HepG2 (cell line): Measurements from ENCODE around the gene TM4SF1. TPM values are rescaled to one million over a fixed set of nuclear protein-coding genes. Genes with fewer than 3 reads are reported as not detected.

ENCODE experiments used
- CBFB ChIP-seq: sonication (generic); formaldehyde crosslinking; IDR thresholded peaks from 2 replicates; pipeline ENCODE4 v1.4.0; 2020; ENCODE audit warnings: missing genetic modification reagents
- EP300 ChIP-seq, 3 experiments: sonication (generic) in 1 of 3; formaldehyde crosslinking in 1 of 3; IDR thresholded peaks; 2 replicates each; pipeline versions ENCODE4 v1.5.1 to v1.6.1; 2011 to 2020; ENCODE audit warnings: low read depth in 2 of 3, low read length in 2 of 3, borderline replicate concordance in 1 of 3, improper control_type of control experiment in 1 of 3, mild to moderate bottlenecking in 1 of 3, missing genetic modification reagents in 1 of 3, moderate library complexity in 1 of 3
- FOSL1 ChIP-seq: sonication (generic); formaldehyde crosslinking; IDR thresholded peaks from 2 replicates; pipeline ENCODE4 v1.9.0; 2021; ENCODE audit warnings: missing genetic modification reagents, borderline replicate concordance
- FOSL2 ChIP-seq: sonication (generic); formaldehyde crosslinking; IDR thresholded peaks from 2 replicates; pipeline ENCODE4 v1.4.0; 2020; ENCODE audit warnings: missing genetic modification reagents
- FOXA3 ChIP-seq: IDR thresholded peaks from 2 replicates; pipeline ENCODE4 v1.6.1; 2016; ENCODE audit warnings: missing genetic modification reagents, missing compliant biosample characterization
- IRF2 ChIP-seq: IDR thresholded peaks from 2 replicates; pipeline ENCODE4 v1.6.1; 2018; ENCODE audit warnings: missing genetic modification reagents, missing compliant biosample characterization
- JUND ChIP-seq: sonication (generic); formaldehyde crosslinking; IDR thresholded peaks from 2 replicates; pipeline ENCODE4 v1.8.0; 2022; ENCODE audit warnings: mild to moderate bottlenecking, missing genetic modification reagents
- PRPF4 ChIP-seq: fragments of 200-400 bp; formaldehyde crosslinking; IDR thresholded peaks from 2 replicates; pipeline ENCODE4 v1.6.1; 2016; ENCODE audit warnings: low read length, low read depth; ENCODE audit not compliant: poor library complexity, severe bottlenecking
- RFX1 ChIP-seq: fragments of 450-650 bp; IDR thresholded peaks from 2 replicates; pipeline ENCODE4 v1.6.1; 2017
- SRSF4 ChIP-seq: fragments of 200-400 bp; formaldehyde crosslinking; IDR thresholded peaks from one replicate; pipeline ENCODE4 v1.6.1; 2018; ENCODE audit warnings: mild to moderate bottlenecking, low read depth, low read length, moderate library complexity; ENCODE audit not compliant: poor library complexity, severe bottlenecking
- ZNF124 ChIP-seq: sonication (generic); formaldehyde crosslinking; IDR thresholded peaks from 2 replicates; pipeline ENCODE4 v1.4.0; 2020; ENCODE audit warnings: missing genetic modification reagents
- ZNF850 ChIP-seq: sonication (generic); formaldehyde crosslinking; conservative IDR thresholded peaks from 2 replicates; pipeline ENCODE4 v1.9.0; 2021; ENCODE audit warnings: mild to moderate bottlenecking, missing genetic modification reagents
- ZSCAN29 ChIP-seq: sonication (generic); formaldehyde crosslinking; conservative IDR thresholded peaks from 2 replicates; pipeline ENCODE4 v1.4.0; 2020; ENCODE audit warnings: mild to moderate bottlenecking, missing genetic modification reagents
- polyA plus RNA-seq, 8 experiments: library from polyadenylated mRNA; depleted of rRNA in 3 of 8; stranded (reverse) in 7 of 8; unstranded in 1 of 8; fragments of >200 nt; fragmentation: Illumina TruSeq in 4 of 8; extraction: Trizol in 4 of 8; gene quantifications; 2 replicates each; pipeline versions ENCODE4 v1.2.1 to v1.2.3, GENCODE V29; 2011 to 2016; ENCODE audit warnings: low read depth in 4 of 8, missing spikeins in 1 of 8, mixed read lengths in 1 of 8; ENCODE audit not compliant: insufficient read depth in 1 of 8
- total RNA-seq, 5 experiments: library from RNA; depleted of rRNA; stranded (reverse); fragments of >200 nt; fragmentation: Illumina TruSeq; extraction: Trizol; gene quantifications; 2 replicates each; pipeline ENCODE4 v1.2.3, GENCODE V29; 2016; ENCODE audit warnings: low read depth in 1 of 5
- TF ChIP-seq, protein P1 (sequence below): sonication (generic); formaldehyde crosslinking; IDR thresholded peaks from 2 replicates; pipeline ENCODE4 v1.9.0; 2022; ENCODE audit warnings: missing genetic modification reagents, mild to moderate bottlenecking, borderline replicate concordance
- TF ChIP-seq, protein P2 (sequence below): sonication (generic); IDR thresholded peaks from 2 replicates; pipeline ENCODE4 v1.6.1; 2016; ENCODE audit warnings: low read depth, borderline replicate concordance
- TF ChIP-seq, protein P3 (sequence below): sonication (generic); formaldehyde crosslinking; conservative IDR thresholded peaks from 2 replicates; pipeline ENCODE4 v1.4.0; 2020; ENCODE audit warnings: mild to moderate bottlenecking, missing genetic modification reagents, moderate library complexity
- TF ChIP-seq, protein P4 (sequence below): sonication (generic); formaldehyde crosslinking; IDR thresholded peaks from 2 replicates; pipeline ENCODE4 v1.5.1; 2020; ENCODE audit warnings: missing genetic modification reagents, mild to moderate bottlenecking, borderline replicate concordance
- TF ChIP-seq, protein P5 (sequence below): IDR thresholded peaks from 2 replicates; pipeline ENCODE4 v1.6.1; 2012; ENCODE audit warnings: low read depth, low read length, improper control_type of control experiment

The TM4SF1 gene
- total and polyA plus RNA-seq, 2 of the 13 experiments (the other 11 are each of a cell fraction or from before 2014, with no cell fraction given) = 431 to 1,359 TPM

DNA sequence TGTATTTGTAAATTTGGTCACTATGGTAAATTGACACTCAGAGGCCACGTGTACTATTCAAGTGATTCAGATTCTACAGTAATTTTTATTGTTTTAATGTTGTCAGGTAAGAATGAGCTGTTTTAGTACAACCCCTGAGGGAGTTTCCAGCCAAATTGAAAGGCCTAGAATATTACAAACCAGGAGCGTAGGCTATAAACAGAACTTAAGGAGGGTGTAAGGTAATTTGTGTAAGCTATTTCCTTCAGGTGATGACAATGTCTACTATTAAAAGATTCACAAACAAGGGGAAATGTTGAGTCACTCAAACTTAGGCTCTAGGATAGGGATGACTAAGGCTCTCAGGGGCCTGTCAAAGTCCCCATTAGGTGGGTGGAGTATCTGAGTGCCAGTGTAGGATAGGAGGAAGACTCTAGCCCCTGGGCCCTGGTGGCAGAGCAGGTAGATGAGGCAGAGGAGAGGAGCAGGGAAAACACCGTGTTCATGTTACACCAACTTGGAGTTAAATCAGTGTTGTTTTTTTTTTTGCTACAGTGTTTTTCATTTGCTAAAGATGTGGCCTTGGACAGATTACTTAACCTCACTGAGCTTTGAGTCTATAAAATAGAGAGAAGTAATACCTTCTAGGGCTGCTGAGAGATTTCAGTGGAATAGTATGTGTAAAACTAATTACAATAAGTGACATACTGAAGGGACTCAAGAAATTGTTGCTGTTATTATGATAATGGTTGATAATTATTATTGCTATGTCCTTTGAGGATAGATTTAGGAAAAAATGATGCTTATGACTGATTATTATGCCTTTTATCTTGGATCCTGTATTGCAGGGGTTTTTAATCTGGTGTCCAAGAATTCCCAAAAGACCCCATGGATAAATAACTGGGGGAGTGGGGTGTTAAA is 10.3 kb downstream of the TM4SF1 start (continued):
- TF ChIP-seq EP300 (IDR thresholded peaks at IDR 0.05; ENCODE audit: low read depth in 2 of 2, low read length in 2 of 2) (0 out of 4 replicates have a peak, but pooled peaks of 1 of the 2 experiments have one; percentile 10), EP300 (CRISPR knock-in tag; IDR thresholded peaks at IDR 0.05; ENCODE audit: borderline replicate concordance) (no peak), ZNF850 (no peak), CBFB (no peak), FOXA3 (CRISPR knock-in tag) (peak; percentile 52; the same call in 1 of the 2 replicates), IRF2 (CRISPR knock-in tag) (no peak), RFX1 (no peak), ZSCAN29 (CRISPR knock-in tag) (0 out of 2 replicates have a peak, but pooled peaks have one; percentile 59), FOSL1 (CRISPR knock-in tag) (peak; percentile 35; the same call in 1 of the 2 replicates), JUND (no peak), PRPF4 (no peak), SRSF4 (no peak), ZNF124 (CRISPR knock-in tag) (no peak), FOSL2 (CRISPR knock-in tag) (peak; percentile 83)
- TF ChIP-seq, protein P1, sequence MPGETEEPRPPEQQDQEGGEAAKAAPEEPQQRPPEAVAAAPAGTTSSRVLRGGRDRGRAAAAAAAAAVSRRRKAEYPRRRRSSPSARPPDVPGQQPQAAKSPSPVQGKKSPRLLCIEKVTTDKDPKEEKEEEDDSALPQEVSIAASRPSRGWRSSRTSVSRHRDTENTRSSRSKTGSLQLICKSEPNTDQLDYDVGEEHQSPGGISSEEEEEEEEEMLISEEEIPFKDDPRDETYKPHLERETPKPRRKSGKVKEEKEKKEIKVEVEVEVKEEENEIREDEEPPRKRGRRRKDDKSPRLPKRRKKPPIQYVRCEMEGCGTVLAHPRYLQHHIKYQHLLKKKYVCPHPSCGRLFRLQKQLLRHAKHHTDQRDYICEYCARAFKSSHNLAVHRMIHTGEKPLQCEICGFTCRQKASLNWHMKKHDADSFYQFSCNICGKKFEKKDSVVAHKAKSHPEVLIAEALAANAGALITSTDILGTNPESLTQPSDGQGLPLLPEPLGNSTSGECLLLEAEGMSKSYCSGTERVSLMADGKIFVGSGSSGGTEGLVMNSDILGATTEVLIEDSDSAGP (CRISPR knock-in tag) = no peak
- TF ChIP-seq, protein P2, sequence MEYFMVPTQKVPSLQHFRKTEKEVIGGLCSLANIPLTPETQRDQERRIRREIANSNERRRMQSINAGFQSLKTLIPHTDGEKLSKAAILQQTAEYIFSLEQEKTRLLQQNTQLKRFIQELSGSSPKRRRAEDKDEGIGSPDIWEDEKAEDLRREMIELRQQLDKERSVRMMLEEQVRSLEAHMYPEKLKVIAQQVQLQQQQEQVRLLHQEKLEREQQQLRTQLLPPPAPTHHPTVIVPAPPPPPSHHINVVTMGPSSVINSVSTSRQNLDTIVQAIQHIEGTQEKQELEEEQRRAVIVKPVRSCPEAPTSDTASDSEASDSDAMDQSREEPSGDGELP = no peak
- TF ChIP-seq, protein P3, sequence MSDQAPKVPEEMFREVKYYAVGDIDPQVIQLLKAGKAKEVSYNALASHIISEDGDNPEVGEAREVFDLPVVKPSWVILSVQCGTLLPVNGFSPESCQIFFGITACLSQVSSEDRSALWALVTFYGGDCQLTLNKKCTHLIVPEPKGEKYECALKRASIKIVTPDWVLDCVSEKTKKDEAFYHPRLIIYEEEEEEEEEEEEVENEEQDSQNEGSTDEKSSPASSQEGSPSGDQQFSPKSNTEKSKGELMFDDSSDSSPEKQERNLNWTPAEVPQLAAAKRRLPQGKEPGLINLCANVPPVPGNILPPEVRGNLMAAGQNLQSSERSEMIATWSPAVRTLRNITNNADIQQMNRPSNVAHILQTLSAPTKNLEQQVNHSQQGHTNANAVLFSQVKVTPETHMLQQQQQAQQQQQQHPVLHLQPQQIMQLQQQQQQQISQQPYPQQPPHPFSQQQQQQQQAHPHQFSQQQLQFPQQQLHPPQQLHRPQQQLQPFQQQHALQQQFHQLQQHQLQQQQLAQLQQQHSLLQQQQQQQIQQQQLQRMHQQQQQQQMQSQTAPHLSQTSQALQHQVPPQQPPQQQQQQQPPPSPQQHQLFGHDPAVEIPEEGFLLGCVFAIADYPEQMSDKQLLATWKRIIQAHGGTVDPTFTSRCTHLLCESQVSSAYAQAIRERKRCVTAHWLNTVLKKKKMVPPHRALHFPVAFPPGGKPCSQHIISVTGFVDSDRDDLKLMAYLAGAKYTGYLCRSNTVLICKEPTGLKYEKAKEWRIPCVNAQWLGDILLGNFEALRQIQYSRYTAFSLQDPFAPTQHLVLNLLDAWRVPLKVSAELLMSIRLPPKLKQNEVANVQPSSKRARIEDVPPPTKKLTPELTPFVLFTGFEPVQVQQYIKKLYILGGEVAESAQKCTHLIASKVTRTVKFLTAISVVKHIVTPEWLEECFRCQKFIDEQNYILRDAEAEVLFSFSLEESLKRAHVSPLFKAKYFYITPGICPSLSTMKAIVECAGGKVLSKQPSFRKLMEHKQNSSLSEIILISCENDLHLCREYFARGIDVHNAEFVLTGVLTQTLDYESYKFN (CRISPR knock-in tag) = no peak
- TF ChIP-seq, protein P4, sequence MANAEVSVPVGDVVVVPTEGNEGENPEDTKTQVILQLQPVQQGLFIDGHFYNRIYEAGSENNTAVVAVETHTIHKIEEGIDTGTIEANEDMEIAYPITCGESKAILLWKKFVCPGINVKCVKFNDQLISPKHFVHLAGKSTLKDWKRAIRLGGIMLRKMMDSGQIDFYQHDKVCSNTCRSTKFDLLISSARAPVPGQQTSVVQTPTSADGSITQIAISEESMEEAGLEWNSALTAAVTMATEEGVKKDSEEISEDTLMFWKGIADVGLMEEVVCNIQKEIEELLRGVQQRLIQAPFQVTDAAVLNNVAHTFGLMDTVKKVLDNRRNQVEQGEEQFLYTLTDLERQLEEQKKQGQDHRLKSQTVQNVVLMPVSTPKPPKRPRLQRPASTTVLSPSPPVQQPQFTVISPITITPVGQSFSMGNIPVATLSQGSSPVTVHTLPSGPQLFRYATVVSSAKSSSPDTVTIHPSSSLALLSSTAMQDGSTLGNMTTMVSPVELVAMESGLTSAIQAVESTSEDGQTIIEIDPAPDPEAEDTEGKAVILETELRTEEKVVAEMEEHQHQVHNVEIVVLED = 0 out of 2 replicates have a peak, but pooled peaks have one; percentile 14
- TF ChIP-seq, protein P5, sequence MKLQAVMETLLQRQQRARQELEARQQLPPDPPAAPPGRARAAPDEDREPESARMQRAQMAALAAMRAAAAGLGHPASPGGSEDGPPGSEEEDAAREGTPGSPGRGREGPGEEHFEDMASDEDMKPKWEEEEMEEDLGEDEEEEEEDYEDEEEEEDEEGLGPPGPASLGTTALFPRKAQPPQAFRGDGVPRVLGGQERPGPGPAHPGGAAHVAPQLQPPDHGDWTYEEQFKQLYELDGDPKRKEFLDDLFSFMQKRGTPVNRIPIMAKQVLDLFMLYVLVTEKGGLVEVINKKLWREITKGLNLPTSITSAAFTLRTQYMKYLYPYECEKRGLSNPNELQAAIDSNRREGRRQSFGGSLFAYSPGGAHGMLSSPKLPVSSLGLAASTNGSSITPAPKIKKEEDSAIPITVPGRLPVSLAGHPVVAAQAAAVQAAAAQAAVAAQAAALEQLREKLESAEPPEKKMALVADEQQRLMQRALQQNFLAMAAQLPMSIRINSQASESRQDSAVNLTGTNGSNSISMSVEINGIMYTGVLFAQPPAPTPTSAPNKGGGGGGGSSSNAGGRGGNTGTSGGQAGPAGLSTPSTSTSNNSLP = 0 out of 2 replicates have a peak, but pooled peaks have one; percentile 23
